Measurements from ENCODE around the gene ELL.
"Not testable (repeated sequence)": the region's sequence is repeated elsewhere in the genome, so short reads cannot be mapped to it uniquely, and the experiment has no call there.

The ELL gene

DNA sequence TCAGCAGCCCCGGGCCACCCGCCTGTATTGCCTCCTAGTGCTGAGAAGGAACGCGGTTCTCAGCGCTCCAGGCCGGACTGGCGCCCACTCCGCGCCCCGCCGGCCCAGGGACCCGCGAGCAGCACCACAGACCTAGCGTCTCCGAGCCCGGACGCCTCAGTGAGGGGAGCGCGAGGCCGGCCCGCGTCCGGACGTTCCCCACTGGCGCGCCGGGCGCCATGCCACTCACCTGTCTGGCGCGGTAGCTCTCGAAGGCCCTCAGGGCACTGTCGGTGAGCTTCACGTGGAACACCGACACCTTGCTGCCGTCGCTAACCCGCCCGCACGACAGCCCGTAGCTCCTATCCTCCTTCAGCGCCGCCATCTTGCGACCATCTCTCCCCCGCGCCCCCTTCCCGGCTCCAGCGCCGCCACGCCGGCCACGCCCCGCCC, at the start of gene ELL:
TSS of gene ELL (minus strand) at position 379 of the 432 bp plus-strand sequence. CDS start at position 364, 15 bp downstream.
- in situ Hi-C loops (cut with MboI; ENCODE audit: low sequenced_read_pairs) = no loop called here

DNA sequence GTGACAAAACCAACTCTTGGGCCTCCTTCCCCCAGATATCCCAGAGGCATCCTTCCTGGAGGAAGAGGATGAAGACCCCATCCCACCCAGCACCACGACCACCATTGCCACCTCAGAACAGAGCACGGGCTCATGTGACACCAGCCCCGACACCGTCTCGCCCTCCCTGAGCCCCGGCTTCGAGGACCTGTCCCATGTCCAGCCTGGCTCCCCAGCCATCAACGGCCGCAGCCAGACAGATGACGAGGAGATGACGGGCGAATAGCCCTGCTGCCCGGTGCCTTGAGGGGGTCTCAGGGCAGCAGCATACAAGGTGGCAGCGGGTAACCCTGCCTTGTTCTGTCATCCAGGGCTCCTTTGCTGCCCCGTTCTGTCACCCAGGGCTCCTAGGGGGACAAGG, 46.5 kb upstream of the ELL start:
- in situ Hi-C loops (cut with MboI; ENCODE audit: low sequenced_read_pairs) = no loop called here

DNA sequence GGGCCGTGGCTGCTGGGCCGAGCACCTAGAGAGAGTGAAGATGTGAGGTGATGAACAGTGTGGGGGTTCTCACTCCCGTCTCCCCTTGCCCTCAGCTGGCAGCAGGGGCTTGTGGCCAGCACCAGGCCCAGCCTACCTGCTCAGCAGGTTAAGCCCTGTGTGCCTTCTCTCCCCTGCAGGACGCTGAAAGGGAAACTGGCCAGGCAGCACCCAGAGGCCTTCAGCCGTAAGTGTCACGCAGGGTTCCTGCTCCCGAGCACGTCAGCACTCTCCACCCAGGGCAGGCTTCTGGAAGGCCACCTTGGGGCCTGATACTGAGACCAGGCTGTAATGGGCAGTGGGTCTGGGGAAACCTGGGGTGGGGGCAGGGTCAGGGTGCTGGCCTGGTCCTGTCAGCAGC, 45.1 kb upstream of the ELL start:
- in situ Hi-C loops (cut with MboI; ENCODE audit: low sequenced_read_pairs) = no loop called here

GRCh38 chr19:18562086-18562485, 40.2 kb upstream of the ELL start:
- in situ Hi-C loops (cut with MboI; ENCODE audit: low sequenced_read_pairs) = no loop called here

- in situ Hi-C loops (cut with MboI; ENCODE audit: low sequenced_read_pairs) = no loop called here
These were observed 37.8 kb upstream of the ELL start for GRCh38 chr19:18559685-18560084.

- in situ Hi-C loops (cut with MboI; ENCODE audit: low sequenced_read_pairs) = no loop called here
These were observed 36.7 kb upstream of the ELL start for GRCh38 chr19:18558604-18559003.

DNA sequence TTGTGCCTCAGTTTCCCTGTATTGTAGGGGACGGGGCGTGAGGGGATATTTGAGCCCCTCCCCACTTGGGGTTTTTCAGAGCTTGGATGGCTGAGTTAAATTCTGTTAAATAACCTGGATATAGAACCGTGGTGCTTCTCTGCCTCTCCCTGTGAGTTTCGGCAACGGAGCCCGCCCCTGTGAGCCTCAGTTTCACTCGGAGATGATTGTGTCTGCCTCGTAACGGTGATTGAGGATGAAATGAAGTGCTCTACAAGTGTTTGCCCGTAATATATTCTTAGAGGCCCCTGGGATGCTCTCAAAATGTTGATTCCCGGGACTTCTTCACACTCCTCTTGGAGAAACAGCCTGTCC, 36.3 kb upstream of the ELL start:
- in situ Hi-C loops (cut with MboI; ENCODE audit: low sequenced_read_pairs) = no loop called here

DNA sequence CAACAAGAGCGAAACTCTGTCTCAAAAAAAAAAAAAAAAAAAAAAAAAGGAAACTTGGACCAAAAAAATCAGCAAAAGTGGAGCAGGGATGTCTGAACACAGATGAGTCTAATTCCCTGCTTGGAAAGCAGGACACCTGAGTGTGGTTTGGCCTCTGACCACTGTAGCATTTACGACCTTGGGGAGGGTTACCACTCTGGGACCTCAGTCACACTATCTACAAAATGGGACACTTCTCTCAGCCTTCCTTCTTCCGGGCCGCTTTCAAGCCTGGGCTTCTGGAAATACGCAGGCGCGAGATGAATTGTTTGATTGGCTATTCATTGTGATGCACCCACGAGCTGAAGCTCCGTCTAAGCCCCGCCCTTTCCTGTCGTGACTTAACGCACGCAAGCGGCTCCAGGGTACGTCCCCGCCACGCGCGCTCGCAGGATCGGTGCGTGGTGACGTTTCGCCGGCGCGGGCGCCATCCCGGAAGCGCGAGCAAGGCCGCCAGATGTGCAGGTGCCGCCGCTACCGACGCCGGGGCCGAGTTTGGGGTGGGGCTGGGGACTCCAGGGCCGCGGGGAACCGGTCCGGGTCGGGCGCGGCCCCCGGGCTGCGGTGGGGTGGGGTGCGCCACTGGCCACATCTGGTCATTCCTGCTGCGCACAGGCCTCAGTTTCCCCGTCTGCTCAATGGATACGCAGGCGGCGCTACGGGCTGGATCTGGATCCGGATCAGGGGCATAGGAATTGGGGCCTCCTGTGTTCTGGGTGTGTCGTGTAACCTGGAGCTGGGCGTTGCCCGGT, 35.7 kb upstream of the ELL start, which contains the start of gene KXD1:
TSS of gene KXD1 (plus strand) at position 460 of the 791 bp plus-strand sequence. CDS start 4,187 bp downstream, outside the sequence.
- in situ Hi-C loops (cut with MboI; ENCODE audit: low sequenced_read_pairs) = no loop called here

DNA sequence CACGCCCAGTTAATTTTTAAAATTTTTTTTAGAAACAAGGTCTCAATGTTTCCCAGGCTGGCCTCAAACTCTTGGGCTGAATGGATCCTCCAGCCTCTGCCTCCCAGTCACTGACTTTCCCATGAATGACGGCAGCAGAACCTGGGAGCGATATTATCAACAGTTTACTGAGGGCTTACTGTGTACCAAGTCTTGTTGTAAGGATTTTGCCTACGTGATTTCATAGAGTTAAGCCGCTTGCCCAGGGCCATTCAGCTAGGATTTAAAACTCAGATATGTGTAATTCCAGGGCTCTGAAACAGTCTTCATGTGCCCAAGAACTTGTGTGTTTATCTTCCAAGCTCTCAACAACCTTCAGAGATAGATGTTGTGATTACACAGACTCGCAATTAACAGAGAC, 29.8 kb upstream of the ELL start:
- in situ Hi-C loops (cut with MboI; ENCODE audit: low sequenced_read_pairs) = no loop called here

GRCh38 chr19:18543814-18544475, 22.1 kb upstream of the ELL start:
- in situ Hi-C loops (cut with MboI; ENCODE audit: low sequenced_read_pairs) = no loop called here

GRCh38 chr19:18542941-18543813, 21.3 kb upstream of the ELL start, which contains the start of gene FKBP8:
Gene FKBP8, minus strand, starts transcription at chr19:18543573. Its CDS starts 1,603 bp downstream, at chr19:18541970.
- in situ Hi-C loops (cut with MboI; ENCODE audit: low sequenced_read_pairs) = no loop called here

DNA sequence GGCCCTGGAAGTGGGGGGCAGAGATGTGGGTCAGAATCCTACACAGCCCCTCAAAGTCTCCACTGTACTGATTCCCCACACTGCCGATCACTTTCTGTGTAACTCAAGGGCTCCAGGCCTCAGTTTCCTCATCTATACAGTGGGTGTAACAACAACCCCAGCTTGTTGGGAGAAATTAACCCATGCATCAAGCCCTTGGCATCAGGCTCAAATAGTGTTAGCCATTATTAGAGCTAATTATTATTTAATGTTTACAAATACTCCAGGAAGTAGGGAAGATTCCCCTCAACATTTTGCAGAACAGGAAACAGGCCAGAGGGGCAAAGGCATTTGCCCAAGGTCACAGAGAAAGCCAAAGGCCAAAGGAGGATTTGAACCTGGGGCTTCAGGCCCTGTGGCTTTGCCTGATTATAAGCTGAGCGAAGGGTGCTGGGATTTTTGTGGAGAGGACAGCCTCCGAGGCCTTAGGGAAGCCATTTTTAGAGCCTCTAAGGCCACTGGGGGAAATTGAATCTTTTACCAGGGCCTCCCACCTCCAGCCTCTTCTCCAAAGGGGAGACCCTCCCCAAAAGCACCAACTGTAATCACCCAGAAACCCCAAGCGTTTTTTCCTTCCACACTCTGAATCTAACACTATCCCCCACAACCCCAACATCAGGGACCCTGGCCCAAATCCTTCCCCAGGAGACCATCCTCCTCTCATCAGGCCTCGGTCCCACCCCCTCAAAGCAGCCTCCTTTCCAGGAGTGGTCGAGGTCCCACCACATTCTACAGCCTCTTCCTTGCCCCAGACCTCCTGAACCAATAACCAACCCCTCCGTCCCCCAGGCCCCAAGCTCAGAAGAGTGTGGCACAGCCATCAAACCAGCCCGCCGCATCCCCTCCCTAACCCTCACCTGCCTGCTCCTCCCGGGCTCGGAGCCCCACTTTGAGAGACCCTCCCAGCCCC, 20.4 kb upstream of the ELL start:
- in situ Hi-C loops (cut with MboI; ENCODE audit: low sequenced_read_pairs) = no loop called here

- in situ Hi-C loops (cut with MboI; ENCODE audit: low sequenced_read_pairs) = no loop called here
These were observed 19.6 kb upstream of the ELL start for GRCh38 chr19:18541258-18541991.

DNA sequence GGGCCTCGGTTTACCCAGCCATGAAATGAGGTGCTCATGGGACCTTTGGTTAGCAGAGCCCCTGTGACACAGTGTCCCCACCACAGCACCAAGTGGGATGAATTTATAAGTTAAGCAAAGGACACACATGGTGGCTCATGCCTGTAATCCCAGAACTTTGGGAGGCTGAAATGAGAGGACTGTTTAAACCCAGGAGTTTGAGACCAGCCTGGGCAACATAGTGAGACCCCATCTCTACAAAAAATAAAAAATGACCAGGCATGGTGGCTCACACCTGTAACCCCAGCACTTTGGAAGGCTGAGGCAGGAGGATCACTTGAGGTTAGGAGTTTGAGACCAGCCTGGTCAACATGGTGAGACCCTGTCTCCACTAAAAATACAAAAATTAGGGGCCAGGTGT, 18.3 kb upstream of the ELL start:
- in situ Hi-C loops (cut with MboI; ENCODE audit: low sequenced_read_pairs) = not testable (repeated sequence)

- in situ Hi-C loops (cut with MboI; ENCODE audit: low sequenced_read_pairs) = no loop called here
These were observed 17.5 kb upstream of the ELL start for GRCh38 chr19:18539372-18539771.

DNA sequence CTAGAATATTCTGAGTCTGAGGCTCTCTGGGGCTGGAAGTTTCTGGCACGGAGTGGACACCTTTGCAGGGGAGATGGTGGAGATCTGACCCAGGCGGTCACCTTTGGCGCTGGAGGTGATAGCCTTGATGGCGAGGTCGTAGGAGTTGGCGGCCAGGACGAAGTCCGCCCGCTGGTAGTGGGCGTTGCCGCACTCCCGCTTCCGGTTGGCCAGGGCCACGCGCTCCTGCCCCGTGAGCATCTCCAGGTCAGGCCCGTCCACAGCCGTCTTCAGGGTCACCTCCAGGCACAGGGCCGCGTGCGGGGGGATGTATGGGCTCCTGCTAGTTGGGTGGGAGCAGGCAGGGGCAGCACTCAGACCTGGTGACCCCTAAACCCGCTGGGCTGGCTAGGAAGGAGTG, 16.2 kb upstream of the ELL start:
- in situ Hi-C loops (cut with MboI; ENCODE audit: low sequenced_read_pairs) = no loop called here

DNA sequence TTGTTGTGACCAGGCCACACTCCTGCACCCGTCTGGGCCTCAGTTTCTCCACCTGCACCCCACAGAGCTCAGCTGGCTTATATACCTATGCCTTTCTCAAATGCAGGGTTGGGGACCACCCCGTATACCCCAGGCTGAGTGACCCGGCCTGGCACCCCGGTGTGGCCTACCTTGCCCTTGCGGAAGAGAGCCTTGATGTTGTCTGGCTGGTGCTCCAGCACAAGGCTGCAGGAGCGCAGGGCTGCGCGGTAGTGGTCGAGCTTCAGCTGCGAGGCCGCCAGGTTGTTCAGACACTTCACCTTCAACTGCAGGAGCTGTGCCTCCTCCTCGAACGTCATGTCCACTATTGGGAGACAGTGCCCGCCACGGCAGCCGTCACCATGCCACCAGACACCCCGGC, 15.6 kb upstream of the ELL start:
- in situ Hi-C loops (cut with MboI; ENCODE audit: low sequenced_read_pairs) = no loop called here

GRCh38 chr19:18536475-18536874, 14.6 kb upstream of the ELL start:
- in situ Hi-C loops (cut with MboI; ENCODE audit: low sequenced_read_pairs) = no loop called here

DNA sequence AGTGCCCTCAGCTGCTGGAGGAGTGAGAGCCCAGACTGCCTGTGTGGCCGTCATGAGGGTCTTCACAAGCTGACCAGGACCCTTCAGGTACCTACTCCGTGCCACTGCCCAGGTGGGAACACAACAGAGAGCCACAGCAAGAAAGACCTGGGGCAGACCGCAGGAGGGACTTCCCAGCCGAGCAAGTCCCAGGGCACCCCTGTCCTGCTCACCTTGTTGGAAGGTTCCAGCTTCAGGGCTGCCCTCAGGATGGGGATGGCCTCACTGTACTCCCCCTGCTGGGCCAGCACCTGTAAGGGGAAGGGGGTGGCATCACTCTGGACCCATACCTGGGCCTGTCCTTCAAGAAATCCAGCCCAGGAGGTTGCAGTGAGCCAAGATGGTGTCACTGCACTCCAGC, 11.2 kb upstream of the ELL start:
- in situ Hi-C loops (cut with MboI; ENCODE audit: low sequenced_read_pairs) = no loop called here
